ENCODE data around the gene TNFSF11. TPM values are rescaled to one million over a fixed set of nuclear protein-coding genes. Genes with fewer than 3 reads are reported as not detected.

TNFSF11 gene
- total RNA-seq, 1 donor from 2014 or later = not detected

DNA sequence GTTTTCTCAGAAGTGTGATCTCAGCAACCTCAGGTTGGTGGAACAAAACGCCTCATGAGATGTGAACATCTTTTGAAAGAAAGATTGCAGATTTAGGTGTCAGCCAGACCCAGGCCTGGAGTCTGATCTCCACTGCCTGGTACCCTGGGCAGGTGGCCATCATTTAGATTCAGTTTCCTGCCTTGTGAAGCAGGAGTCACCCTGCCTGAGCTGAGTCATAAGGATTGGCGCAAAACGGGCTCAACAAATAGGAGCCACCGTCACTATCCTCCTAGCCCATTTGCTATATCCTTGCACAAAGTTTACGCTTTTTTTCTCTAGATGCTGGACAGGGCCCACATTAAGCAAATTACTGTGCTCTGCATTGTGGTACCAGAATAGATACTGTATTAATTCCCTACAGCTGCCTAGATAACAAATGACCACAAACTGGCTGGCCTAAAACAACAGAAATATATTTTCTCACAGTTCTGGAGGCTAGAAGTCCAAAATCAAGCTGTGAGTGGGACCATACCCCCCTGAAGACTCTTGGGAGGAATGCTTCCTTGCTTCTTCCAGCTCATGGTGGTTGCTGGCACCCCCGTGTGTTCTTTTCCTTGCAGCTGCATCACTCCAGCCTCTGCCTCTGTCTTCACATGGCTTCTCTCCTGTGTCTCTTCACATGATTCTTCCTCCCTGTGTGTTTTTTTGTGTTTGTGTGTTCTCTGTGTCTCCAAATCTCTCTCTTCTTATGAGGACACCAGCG is 38.2 kb downstream of the TNFSF11 start:
- DNase-seq = no peak

DNA sequence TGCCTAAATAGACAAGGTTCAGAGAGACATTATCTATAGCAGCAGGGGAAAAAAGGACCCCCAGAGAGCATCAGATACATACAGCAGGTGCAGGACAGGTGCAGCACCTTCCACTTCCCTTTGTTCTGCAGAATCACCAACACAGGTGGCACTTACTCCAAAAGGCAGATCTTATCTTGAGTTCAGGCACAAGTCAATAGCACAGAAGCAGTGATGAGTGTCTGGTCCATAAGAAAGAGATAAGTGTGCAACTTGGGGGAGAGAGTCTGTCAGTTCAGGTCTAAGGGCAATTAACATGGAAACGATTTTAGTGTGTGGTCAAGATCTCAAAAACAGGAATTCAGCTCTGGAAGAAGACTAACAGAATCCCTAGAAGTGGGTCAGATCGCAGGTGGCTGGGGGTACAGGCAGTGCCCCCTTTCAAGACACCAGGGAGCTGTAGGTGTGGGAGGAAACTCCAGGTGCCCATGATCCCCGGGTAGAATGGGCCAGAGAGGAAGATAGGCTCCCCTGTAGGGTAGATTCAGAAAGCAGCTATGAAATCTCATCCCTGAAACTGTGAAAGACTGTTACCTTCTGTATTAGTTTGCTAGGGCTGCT is 40.6 kb downstream of the TNFSF11 start:
- no peak for DNase-seq

DNA sequence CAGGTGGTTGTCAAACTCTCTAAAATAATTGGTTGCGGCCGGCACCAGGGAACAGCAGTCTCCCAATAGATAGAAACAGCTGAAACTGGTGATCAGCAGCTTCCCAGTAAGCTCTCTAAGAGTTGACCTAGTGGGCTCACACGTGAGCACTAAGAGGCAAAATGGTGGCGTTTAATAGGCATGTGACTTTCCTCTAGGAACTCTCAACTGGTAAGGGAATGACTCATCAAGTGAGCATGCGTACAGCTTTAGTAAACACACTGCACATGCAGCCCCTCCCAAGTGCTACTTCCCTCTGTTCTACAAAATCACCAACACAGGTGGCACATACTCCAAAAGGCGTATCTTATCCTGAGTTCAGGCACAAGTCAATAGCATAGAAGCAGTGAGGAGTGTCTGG is 41.7 kb downstream of the TNFSF11 start:
- no peak for DNase-seq

DNA sequence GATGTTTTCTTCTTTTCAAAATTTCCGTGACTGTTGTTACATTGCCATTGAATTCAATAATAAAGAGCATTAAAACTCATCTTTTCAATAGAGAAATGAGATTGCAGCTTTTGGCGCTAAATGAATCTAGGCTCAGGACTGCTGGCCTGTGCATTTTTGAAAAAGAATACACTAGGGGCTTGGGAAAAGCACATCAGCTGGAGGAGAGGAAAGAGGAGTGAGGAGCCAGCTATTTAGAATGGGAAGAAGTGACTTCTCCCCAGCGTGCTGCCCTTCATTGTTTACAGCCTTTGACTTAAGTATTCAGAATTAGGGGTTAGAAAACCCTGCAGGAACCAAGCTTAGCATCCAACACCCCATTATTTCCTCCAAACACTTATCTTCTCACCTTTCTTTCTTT is 43.3 kb downstream of the TNFSF11 start:
- no peak for DNase-seq

DNA sequence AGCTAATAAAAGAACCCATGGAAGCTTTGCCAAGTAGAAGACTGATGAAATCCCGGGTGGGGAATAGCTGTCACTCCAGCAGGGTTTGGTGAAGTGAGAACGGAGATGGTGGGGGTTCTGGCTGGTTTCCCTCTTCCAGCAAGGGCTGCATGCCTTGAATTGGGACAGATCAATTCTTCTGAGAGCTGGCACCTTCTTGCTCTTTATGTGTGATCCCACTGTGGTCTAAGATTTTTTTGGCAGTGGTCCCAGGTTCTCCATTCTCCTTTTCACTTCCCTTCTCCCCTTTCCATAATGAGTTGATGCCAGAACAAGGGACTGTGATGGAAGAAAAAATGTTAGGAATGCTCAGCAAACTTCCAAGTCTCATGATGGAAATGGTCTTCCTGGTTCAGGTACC is 50.0 kb downstream of the TNFSF11 start:
- no peak for DNase-seq

DNA sequence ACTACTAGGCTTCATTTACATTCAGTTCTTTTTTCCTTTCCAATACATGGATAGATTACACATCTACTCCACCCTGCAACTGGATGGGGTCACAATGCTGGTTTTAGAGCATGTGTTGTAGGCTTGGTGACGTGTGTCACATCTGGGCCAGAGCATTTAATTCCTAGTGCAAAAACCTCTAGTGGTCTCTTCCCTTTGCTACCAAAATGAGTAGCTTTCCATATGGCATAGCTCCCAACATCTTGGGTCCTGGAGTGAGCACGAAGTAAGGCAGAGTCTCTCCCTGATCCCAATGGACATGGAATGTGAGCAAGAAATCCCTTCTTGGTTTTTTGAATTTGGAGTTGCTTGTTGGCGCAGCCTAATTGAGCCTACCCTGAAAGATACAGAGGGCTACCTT is 51.7 kb downstream of the TNFSF11 start:
- DNase-seq = no peak

DNA sequence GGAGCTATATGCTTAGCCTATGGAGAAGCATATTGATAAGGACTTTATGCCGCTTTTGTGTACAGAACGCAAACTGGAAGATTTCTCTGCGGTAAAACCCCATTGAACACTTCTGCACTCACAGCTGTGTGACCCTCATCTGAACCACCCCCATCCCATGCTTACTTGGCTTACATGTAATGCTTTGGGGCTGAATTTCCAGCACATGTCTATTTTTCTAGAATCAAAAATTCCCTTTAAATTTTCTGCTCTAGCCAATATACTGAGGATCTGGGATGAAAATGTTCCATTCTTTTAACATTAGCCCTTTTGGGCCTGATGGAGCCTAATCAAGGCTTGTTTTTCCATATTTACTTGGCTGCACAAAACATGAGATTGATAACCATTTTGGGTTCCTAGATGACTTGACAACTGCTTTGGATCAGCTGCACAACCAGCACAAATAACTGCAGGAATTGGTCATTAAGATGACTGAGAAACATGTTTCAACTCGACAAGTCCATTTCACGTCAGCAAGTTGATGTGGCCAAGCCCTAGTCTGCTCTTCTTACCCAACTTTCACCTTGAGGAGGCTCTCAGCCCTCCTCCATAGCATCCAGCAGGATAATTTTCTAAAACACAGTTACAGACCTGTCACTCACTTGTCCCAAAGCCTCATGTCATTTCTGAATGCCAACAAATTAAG is 52.4 kb downstream of the TNFSF11 start:
- DNase-seq = no peak

DNA sequence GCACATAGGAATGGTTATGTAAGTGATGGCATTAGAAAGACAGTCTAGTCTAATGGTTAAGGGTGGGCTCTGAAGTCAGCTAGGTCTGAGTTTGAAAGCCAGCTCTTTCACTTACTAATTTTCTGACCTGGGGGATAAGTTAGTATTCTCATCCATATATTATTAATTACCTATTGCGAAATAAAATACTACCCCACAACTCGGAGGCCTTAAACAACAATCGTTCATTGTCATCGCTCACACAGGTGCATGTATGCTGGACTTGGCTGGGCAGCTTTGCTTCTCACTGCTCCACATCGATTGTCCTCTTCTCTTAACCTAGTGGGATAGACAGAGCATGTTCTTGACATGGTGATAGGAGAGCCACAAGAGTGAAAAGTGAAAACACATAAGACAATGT is 54.7 kb downstream of the TNFSF11 start:
- no peak for DNase-seq

DNA sequence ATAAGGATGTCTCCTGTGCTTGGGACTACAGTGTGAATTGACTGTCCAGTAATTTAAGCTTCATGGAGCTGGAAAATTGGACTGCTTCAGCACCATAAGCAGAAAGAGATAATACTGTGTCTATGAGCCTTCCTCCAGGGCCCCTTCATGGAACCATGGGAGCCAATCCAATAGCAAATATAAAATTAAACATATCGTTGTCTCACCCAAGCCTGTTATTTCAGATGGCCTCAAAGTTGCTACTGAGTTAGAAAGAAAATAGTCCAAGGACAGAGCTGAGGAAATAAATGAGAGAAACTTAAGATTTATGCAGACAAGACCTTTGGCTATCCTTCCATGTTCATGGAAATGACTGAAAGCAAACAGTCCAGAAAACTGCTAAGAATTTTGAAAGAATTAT is 57.2 kb downstream of the TNFSF11 start:
- DNase-seq = no peak

DNA sequence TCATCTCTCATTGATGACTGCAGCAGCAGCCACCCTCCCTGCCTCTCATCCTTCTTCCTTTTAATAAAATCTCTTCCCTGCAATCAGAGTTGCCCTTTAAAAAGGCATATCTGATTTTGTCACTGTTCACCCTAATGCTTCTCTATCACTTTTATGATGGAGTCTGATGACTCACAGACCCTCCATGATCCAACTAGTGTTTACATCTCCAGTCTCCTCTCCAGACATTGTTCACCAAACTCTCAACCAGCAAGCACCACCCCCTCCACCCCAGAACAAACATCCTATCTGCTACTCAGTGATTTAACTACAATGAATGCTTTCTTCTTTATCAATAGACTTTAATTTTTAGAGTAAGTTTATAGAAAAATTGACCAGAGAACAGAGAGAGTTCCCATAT is 59.5 kb downstream of the TNFSF11 start:
- no peak for DNase-seq

DNA sequence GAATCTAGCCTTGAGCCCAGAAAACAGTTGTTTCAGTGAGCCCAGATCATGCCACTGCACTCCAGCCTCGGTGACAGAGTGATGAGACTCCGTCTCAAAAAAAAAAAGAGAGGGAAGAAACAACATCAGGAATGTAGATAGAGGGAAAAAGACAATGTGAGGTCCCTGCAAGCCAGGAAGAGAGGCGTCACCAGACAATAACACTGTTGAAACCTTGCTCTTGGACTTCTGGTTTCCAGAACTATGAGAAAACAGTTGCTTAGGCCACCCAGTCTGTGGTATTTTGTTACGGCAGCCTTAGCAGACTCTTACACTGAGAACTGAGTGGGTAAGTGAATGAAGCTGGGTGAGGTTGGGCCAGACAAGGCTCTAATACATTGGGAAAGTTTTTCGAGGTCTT is 64.1 kb downstream of the TNFSF11 start:
- DNase-seq = no peak

DNA sequence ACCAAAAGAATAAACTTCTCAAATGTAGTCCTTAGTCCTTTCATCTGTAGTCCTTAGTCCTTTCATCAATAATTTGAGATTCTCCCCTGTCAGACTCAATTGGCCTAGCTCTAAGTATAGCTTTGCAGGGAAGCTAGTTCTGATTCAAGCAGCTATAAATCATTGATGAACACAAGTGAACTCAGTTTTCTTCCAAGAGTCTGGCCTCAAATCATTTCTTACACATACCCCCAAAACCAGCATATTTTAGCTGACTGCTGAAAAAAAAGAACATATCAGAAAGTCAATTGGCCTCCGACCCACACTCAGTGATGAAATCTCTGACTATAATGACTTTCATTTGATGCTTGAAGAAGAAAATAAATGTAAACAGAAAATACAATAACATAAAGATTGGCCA is 64.9 kb downstream of the TNFSF11 start:
- no peak for DNase-seq

DNA sequence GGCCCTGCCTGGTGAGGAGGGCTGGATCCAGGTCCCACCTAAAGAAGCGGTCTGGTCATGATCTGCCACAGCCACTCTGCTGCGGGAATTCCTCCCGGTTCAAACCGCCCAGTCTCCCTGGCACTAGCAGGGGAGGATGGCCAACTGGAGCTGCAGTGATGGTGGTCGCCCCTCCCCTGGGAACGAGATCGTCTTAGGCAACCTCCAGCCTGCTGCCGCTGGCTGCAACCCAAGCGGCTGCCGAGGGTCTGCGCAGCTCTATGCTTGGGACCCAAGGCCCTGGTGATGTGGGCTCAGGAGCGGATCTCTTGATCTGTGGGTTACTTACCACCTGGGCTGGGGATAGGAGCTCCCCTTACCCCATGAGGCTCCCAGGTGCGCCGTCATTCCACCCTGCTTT is 69.1 kb downstream of the TNFSF11 start:
- DNase-seq = no peak

DNA sequence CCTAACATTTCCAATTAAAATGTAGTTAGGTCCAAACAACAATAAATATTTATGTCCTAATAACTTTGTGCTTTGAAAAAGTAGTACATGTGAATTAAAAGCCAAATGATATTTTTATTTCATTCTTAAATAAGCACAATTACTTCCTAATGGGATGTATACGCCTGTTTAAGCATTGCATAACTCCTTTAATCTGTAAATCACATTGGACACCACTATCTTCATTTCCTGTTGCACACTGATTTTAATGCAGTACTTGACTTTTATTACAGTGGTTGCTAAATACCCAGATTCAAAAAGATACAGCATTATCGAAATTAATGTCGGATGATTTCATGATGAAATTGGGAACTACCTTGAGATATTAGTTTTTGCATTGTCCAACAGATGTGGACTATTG is 70.9 kb downstream of the TNFSF11 start:
- DNase-seq = no peak

DNA sequence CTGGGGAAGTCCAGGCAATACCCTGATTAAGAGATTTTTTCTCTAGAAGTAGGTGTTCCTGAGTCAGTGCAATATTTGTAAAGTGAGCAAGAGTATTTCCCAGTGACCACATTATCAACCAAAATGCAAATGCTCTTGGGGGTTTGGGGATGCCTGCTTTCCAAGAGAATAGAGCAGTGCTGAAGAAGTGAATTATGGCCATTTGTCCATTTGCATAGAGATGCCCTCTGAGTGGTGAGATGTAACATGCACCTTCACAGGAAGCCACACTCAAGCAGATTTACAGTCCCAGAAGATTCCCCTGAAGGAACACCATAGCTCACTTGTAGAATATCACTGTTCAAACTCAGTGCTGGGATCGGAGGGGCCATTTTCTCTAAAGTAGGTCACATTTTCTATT is 71.8 kb downstream of the TNFSF11 start:
- DNase-seq = no peak

DNA sequence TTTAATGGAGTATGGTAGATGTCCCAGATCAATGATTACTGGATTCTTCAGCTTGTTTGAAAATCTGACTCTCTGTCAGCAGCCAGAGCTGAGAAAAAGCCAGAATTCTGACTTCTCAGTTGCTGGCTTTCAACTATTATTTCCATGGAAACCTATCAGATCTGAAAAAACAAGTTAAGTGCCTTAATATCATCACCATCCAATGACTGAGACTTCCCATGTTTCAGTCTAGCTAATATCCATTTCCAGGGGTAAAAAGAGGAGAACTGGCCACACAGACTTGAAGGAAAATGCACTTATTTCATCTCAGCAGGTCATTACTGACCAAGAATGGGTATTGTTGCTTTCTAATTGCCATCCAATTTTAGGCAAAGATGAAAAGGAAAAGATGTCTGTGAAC is 75.2 kb downstream of the TNFSF11 start:
- DNase-seq = no peak

DNA sequence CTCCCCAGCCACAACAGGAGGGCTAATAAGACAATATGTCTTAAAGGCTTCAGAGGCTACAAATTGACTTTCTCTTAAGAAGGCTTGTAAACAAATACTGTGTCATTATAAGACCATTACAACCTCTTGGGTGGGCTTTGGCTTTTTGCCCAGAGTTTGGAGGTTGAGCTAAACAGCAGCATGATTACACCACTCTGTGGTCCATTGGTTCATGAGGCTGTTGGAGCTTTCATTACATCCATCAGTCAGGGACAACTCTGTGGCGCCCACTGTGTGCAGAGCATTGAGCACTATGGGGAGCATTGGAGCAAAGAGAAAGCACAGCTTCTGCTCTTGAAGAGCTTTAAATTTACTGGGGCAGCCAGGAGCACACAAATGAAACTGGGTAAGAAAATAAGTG is 75.9 kb downstream of the TNFSF11 start:
- no peak for DNase-seq

DNA sequence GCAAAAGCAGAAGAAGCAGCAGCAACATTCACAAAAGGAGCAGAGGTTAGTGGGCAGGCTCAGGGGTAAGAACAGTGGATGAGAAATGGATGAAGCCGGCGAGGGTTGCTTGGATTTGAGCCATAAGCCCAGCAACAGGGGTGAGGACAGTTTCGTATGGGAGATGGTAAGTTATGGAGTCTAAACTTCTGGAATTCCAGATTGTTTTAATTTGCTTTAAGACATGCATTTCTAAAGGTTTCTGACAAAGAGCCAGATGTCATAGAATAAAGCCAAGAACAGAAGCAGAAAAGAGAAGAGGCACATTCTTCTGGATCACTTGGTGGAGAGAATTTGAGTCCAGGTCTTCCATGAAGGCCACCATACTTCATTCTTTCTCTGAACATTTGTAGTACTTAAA is 76.6 kb downstream of the TNFSF11 start:
- no peak for DNase-seq

DNA sequence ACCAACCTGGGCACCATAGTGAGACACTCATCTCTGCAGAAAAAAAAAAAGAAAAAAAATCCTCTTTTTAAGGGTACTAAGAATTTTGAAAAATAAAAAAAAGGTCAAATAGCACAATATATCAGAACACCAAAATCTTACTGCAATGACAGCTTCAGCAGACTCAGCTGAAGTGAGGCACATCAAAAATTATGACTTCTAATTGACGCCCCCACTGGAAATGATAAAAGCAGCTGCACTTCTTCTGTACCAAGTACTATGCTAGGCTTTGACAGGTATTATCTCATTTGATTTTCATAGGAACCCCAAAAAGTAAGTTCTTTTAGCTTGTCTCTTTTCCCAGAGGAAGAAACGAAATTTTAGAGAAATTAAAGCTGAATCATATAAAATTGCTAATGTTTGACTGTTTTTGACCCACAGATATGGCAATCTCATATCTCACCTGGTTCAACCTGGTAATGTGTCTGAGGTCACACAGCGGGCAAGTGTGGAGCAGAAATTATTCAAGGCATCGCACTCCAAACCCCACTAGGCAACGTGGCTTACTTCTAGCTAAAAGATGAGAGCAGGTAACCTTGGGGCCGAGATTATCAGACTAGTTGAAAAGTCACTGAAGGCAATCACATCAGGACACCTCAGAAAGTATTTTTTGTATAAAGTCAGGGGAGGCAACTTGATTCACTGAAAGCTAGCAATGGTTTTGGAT is 78.1 kb downstream of the TNFSF11 start:
- no peak for DNase-seq

DNA sequence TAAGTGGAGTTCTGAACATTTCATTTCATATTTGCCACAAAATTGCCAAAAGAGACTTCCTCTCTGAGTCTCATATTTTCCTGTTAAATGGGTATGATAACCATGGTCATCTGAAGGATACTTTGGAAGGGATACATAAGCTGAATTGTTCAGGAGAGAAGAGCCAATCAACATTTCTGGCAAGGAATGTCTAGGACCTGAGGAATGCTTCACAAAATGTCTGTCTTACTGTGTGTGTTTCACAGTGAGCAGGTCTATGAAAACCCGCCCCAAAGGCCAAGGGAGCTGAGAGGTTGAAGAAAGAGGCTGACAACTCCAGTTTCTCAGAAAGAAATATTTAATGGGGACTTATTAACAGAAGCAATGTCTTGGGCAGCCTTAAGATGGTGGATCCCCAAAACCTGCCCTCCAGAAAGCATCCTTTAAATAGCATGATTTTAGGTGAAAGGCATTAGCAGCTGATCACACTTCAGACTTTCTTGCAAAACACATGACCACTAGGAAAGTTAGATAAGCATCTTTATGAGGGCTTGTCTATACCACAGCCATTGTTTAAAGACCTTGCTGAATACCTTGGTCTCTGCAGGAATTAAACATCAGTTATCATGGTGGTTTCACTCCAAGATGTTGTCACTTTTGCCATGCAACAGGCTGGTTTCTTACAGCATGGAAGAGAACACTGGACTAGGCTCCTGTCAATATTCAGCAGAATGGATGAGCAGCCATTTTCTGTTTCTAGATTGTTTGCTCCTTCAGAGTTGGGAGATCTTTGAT is 78.9 kb downstream of the TNFSF11 start:
- DNase-seq = no peak

DNA sequence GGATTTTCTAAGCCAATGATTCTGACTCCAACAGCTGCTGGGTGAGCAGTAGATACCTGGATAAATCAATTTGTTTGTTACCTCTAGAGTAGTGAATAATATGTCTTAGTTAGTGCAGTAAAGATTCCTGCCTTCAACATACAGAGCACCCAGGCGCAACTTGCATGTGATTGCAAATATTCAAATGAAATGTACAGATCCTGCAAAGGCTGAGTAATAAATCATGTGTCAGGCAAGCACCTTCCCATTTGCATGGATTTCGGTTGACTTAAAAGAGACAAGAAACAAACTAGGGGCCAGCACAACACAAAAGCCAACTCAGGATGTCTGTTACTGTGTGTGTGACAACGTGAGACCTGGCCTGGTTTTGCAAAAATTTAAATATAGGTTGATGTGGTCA is 79.7 kb downstream of the TNFSF11 start:
- no peak for DNase-seq

DNA sequence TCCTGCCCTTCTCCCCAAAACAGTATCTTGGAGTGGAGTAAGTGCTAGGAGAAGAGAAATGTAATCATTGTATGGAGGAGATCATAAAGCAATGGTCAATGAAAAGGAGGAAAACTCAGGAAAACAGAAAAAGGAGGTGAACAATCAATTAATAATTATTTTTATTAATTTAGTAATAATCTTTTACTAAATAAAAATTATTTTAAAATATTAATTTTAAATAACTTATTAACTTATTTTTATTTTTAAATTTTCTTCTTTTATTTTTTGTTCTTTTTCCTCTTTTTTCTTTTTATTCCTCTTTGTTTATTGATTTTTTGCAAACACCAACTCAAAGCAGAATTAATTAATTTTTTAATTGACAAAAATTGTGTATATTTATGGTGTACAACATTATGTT is 80.3 kb downstream of the TNFSF11 start:
- no peak for DNase-seq

DNA sequence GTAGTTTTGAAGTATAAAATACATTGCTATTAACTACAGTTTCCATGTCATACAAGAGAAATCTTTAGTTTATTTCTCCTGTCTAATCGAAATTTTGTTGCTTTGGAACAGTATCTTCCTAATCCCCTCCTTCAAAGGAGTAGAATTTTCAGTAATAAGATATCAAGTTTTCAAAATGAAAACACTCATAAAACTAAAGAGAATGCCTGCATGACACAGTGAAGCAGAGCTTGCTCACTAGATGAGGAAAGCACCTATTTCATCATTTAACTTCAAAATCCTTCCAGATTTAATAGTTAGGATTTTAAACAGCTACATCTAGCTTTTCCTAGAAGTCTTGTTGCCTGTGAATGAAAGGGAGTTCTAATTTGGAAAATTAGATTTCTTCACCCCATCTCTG is 80.8 kb downstream of the TNFSF11 start:
- DNase-seq = no peak

Measured in occipital lobe (tissue), 2 donors.